A549 (cell line): ENCODE data around the gene GFY. TPM values are rescaled to one million over a fixed set of nuclear protein-coding genes. Genes with fewer than 3 reads are reported as not detected.

Experiments
- ATAC-seq, 2 experiments: fragments of 200-7000 bp in 1 of 2; fragments of >200 bp in 1 of 2; cut with Nextera tagmentation in 1 of 2; cut with Tn5 transposase in 1 of 2; 3 replicates each; pipeline versions ENCODE4 v1.8.0 to v1.9.1; 2018 to 2020; ENCODE audit warnings: mild to moderate bottlenecking in 1 of 2, moderate library complexity in 1 of 2
- CTCF ChIA-PET: fragments of 300-600 bp; sonication (Branson Sonifier 250); formaldehyde crosslinking; extraction: SDS; loops from one replicate; lab custom pipeline; 2021; ENCODE audit warnings: antibody characterized with exemption, inconsistent platforms; lab: Yijun Ruan, JAX
- POLR2A ChIA-PET: fragments of 350-600 bp; formaldehyde crosslinking; extraction: SDS; loops from one replicate; lab custom pipeline; 2021; ENCODE audit warnings: antibody characterized with exemption, inconsistent platforms; lab: Yijun Ruan, JAX
- DNase-seq, 2 experiments: peaks; one replicate each; pipeline versions ENCODE4 v3.0.0 to v3.0.0-alpha.2; 2011 to 2016; ENCODE audit warnings: low read depth in 1 of 2, low spot score in 1 of 2
- FAIRE-seq: peaks from 2 replicates; lab custom pipeline; 2011; peaks lifted over from hg19 to GRCh38; lab: Jason Lieb, UNC
- H3K27ac ChIP-seq, 2 experiments: fragments of >200 bp; sonication (Bioruptor Twin); formaldehyde crosslinking; 3 replicates each; pipeline ENCODE4 v1.5.1; 2016 to 2017
- H3K4me1 ChIP-seq: fragments of >200 bp; sonication (Bioruptor Twin); formaldehyde crosslinking; 3 replicates; pipeline ENCODE4 v1.6.1; 2016
- H3K4me2 ChIP-seq: fragments of >200 bp; sonication (Bioruptor Twin); formaldehyde crosslinking; 3 replicates; pipeline ENCODE4 v1.6.1; 2016
- H3K4me3 ChIP-seq: fragments of >200 bp; sonication (Bioruptor Twin); formaldehyde crosslinking; 3 replicates; pipeline ENCODE4 v1.5.1; 2016
- H3K9me3 ChIP-seq: fragments of >200 bp; sonication (Bioruptor Twin); formaldehyde crosslinking; 3 replicates; pipeline ENCODE4 v1.6.1; 2016
- EHF ChIP-seq: fragments of 250-450 bp; sonication (Bioruptor Pico); IDR thresholded peaks from 2 replicates; pipeline ENCODE4 v1.5.0; 2020; ENCODE audit warnings: mild to moderate bottlenecking
- ESRRA ChIP-seq: fragments of 150-350 bp; IDR thresholded peaks from 2 replicates; pipeline ENCODE4 v1.6.1; 2014; ENCODE audit warnings: mild to moderate bottlenecking, low read length, borderline replicate concordance
- HOXA7 ChIP-seq: fragments of 250-450 bp; sonication (Bioruptor Pico); IDR thresholded peaks from 2 replicates; pipeline ENCODE4 v1.5.0; 2020; ENCODE audit warnings: mild to moderate bottlenecking, moderate library complexity
- JUN ChIP-seq, 2 experiments: fragments of >200 bp; sonication (Bioruptor Twin); formaldehyde crosslinking; IDR thresholded peaks; 2 replicates in 1 of 2; 3 replicates in 1 of 2; pipeline ENCODE4 v1.6.1; 2016 to 2017
- MAFK ChIP-seq: fragments of 450-650 bp; IDR thresholded peaks from 2 replicates; pipeline ENCODE4 v1.6.1; 2014; ENCODE audit not compliant: partially characterized antibody
- MAX ChIP-seq: IDR thresholded peaks from 2 replicates; pipeline ENCODE4 v1.6.1; 2012
- MYC ChIP-seq: IDR thresholded peaks from 2 replicates; pipeline ENCODE4 v1.6.1; 2012; ENCODE audit warnings: mild to moderate bottlenecking, inconsistent platforms, low read length, improper control_type of control experiment, borderline replicate concordance
- POLR2AphosphoS2 ChIP-seq: conservative IDR thresholded peaks from 2 replicates; pipeline ENCODE4 v1.6.1; 2012; ENCODE audit warnings: low read length, improper control_type of control experiment, inconsistent platforms
- RAD21 ChIP-seq, 2 experiments: fragments of >200 bp in 1 of 2; sonication (Bioruptor Twin) in 1 of 2; formaldehyde crosslinking in 1 of 2; IDR thresholded peaks in 1 of 2; conservative IDR thresholded peaks in 1 of 2; 2 replicates in 1 of 2; 3 replicates in 1 of 2; pipeline ENCODE4 v1.6.1; 2012 to 2018; ENCODE audit warnings: inconsistent platforms in 1 of 2
- RCOR1 ChIP-seq: fragments of 150-350 bp; IDR thresholded peaks from 2 replicates; pipeline ENCODE4 v1.6.1; 2014; ENCODE audit warnings: antibody characterized with exemption, low read length, low read depth
- RFX5 ChIP-seq: fragments of 450-650 bp; IDR thresholded peaks from 2 replicates; pipeline ENCODE4 v1.7.1; 2014; ENCODE audit warnings: antibody characterized with exemption, mild to moderate bottlenecking, moderate library complexity
- TP53 ChIP-seq: fragments of 250-450 bp; sonication (Bioruptor Pico); IDR thresholded peaks from 2 replicates; pipeline ENCODE4 v1.5.0; 2021; ENCODE audit warnings: mild to moderate bottlenecking, moderate library complexity
- ZFP36 ChIP-seq: fragments of 450-650 bp; IDR thresholded peaks from 2 replicates; pipeline ENCODE4 v1.6.1; 2014; ENCODE audit warnings: borderline replicate concordance; ENCODE audit not compliant: partially characterized antibody
- WGBS: methylation state at CpG from one replicate; pipeline ENCODE4 v1.1.6; 2017; ENCODE audit errors: missing lambda C conversion rate; 5-methylcytosine and 5-hydroxymethylcytosine counted together
- polyA plus RNA-seq, 4 experiments: library from polyadenylated mRNA; depleted of rRNA in 3 of 4; stranded (reverse); fragments of >200 nt; fragmentation: RNase III in 1 of 4; extraction: RNeasy Plus Mini Kit Qiagen cat#74134 plus additional on column Dnase treatment in 1 of 4; gene quantifications; 2 replicates in 3 of 4; 3 replicates in 1 of 4; pipeline ENCODE4 v1.2.3, GENCODE V29; 2011 to 2017
- TF ChIP-seq, protein P1 (sequence below): fragments of >200 bp; sonication (Bioruptor Twin); formaldehyde crosslinking; IDR thresholded peaks from 3 replicates; pipeline ENCODE4 v1.5.1; 2016
- TF ChIP-seq, protein P2 (sequence below): fragments of >200 bp; sonication (Bioruptor Twin); formaldehyde crosslinking; IDR thresholded peaks from 3 replicates; pipeline ENCODE4 v1.6.1; 2016
- TF ChIP-seq, protein P3 (sequence below): fragments of 200-600 bp; sonication (generic); IDR thresholded peaks from 2 replicates; pipeline ENCODE4 v1.6.1; 2016; ENCODE audit warnings: antibody characterized with exemption, mild to moderate bottlenecking, moderate library complexity
- TF ChIP-seq, protein P4 (sequence below): fragments of 150-350 bp; IDR thresholded peaks from 2 replicates; pipeline ENCODE4 v1.6.1; 2014; ENCODE audit warnings: low read depth, mild to moderate bottlenecking, low read length

GFY gene
- polyA plus RNA-seq, 2 of the 4 experiments (the other 2 are of a cell fraction) = 0.06 TPM; not detected in 1

- Histone ChIP-seq H3K4me2 (no peak overlapping the region), H3K9me3 (peaks cover 29% of the 10 kb centered on the region), H3K4me3 (no peak overlapping the region), H3K27ac (no peak overlapping the region), H3K4me1 (no peaks in the 10 kb centered on the region)
- FAIRE-seq = no peak
- WGBS = 59% methylated on average over 3 of the region's 3 CpGs
- TF ChIP-seq POLR2AphosphoS2 (no peak), RCOR1 (no peak), HOXA7 (CRISPR knock-in tag) (no peak)
- TF ChIP-seq, all 56 proteins: peak for 0
- no peak for DNase-seq
- CTCF ChIA-PET = interaction anchor here (1.5 to 12.9 kb wide), 2 partner anchors 10 to 101 kb away, joined by 3 to 108 read pairs; partner anchors contain the start of gene KASH5
- no peak for ATAC-seq
- POLR2A ChIA-PET = no interaction called here
Measured at GRCh38 chr19:49380391-49380790, 44.8 kb upstream of the GFY start.

DNA sequence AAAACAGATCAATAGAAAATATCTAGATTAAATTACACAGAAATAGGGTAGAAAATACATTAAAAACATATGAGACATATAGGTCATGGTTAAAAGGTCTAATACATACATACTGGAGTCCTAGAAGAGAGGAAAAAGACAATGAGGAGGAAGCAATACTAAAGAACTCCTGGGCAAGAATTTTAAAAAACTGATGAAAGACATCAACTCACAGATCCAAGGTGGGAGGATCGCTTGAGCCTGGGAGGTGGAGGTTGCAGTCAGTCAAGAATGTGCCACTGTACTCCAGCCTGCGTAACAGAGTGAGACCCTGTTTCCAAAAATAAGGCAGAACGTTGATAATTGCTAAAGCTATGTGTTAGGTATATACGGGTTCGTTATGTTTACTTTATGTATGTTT lies 42.5 kb upstream of the GFY start:
- Histone ChIP-seq H3K4me2 (no peak overlapping the region), H3K4me1 (no peaks in the 10 kb centered on the region), H3K9me3 (peaks cover 29% of the 10 kb centered on the region), H3K27ac (no peak overlapping the region), H3K4me3 (no peak overlapping the region)
- CTCF ChIA-PET = interaction anchor here (0.6 to 12.9 kb wide), 4 partner anchors 8 to 129 kb away, joined by 3 to 108 read pairs (median 8); partner anchors contain the start of gene KASH5
- 53% methylated on average over 5 of the region's 5 CpGs for WGBS
- TF ChIP-seq MAX = no peak
- TF ChIP-seq RAD21 (conservative IDR thresholded peaks at IDR 0.05 in 1 of 2, IDR thresholded peaks at IDR 0.05 in 1 of 2) = no peak
- TF ChIP-seq, protein P1, sequence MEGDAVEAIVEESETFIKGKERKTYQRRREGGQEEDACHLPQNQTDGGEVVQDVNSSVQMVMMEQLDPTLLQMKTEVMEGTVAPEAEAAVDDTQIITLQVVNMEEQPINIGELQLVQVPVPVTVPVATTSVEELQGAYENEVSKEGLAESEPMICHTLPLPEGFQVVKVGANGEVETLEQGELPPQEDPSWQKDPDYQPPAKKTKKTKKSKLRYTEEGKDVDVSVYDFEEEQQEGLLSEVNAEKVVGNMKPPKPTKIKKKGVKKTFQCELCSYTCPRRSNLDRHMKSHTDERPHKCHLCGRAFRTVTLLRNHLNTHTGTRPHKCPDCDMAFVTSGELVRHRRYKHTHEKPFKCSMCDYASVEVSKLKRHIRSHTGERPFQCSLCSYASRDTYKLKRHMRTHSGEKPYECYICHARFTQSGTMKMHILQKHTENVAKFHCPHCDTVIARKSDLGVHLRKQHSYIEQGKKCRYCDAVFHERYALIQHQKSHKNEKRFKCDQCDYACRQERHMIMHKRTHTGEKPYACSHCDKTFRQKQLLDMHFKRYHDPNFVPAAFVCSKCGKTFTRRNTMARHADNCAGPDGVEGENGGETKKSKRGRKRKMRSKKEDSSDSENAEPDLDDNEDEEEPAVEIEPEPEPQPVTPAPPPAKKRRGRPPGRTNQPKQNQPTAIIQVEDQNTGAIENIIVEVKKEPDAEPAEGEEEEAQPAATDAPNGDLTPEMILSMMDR = no peak
- TF ChIP-seq RCOR1 = no peak
- TF ChIP-seq ESRRA = no peak
- TF ChIP-seq ZFP36 = no peak
- no peak for TF ChIP-seq MYC
- TF ChIP-seq TP53 (CRISPR knock-in tag) = no peak
- TF ChIP-seq EHF (CRISPR knock-in tag) = no peak
- TF ChIP-seq, protein P2, sequence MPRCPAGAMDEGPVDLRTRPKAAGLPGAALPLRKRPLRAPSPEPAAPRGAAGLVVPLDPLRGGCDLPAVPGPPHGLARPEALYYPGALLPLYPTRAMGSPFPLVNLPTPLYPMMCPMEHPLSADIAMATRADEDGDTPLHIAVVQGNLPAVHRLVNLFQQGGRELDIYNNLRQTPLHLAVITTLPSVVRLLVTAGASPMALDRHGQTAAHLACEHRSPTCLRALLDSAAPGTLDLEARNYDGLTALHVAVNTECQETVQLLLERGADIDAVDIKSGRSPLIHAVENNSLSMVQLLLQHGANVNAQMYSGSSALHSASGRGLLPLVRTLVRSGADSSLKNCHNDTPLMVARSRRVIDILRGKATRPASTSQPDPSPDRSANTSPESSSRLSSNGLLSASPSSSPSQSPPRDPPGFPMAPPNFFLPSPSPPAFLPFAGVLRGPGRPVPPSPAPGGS = no peak
- TF ChIP-seq, protein P3, sequence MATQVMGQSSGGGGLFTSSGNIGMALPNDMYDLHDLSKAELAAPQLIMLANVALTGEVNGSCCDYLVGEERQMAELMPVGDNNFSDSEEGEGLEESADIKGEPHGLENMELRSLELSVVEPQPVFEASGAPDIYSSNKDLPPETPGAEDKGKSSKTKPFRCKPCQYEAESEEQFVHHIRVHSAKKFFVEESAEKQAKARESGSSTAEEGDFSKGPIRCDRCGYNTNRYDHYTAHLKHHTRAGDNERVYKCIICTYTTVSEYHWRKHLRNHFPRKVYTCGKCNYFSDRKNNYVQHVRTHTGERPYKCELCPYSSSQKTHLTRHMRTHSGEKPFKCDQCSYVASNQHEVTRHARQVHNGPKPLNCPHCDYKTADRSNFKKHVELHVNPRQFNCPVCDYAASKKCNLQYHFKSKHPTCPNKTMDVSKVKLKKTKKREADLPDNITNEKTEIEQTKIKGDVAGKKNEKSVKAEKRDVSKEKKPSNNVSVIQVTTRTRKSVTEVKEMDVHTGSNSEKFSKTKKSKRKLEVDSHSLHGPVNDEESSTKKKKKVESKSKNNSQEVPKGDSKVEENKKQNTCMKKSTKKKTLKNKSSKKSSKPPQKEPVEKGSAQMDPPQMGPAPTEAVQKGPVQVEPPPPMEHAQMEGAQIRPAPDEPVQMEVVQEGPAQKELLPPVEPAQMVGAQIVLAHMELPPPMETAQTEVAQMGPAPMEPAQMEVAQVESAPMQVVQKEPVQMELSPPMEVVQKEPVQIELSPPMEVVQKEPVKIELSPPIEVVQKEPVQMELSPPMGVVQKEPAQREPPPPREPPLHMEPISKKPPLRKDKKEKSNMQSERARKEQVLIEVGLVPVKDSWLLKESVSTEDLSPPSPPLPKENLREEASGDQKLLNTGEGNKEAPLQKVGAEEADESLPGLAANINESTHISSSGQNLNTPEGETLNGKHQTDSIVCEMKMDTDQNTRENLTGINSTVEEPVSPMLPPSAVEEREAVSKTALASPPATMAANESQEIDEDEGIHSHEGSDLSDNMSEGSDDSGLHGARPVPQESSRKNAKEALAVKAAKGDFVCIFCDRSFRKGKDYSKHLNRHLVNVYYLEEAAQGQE = no peak
- TF ChIP-seq, protein P4, sequence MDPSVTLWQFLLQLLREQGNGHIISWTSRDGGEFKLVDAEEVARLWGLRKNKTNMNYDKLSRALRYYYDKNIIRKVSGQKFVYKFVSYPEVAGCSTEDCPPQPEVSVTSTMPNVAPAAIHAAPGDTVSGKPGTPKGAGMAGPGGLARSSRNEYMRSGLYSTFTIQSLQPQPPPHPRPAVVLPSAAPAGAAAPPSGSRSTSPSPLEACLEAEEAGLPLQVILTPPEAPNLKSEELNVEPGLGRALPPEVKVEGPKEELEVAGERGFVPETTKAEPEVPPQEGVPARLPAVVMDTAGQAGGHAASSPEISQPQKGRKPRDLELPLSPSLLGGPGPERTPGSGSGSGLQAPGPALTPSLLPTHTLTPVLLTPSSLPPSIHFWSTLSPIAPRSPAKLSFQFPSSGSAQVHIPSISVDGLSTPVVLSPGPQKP = no peak
- TF ChIP-seq MAFK = no peak
- TF ChIP-seq RFX5 = no peak
- no peak for TF ChIP-seq JUN (IDR thresholded peaks at IDR 0.05)
- TF ChIP-seq HOXA7 (CRISPR knock-in tag) = no peak
- DNase-seq (no peak), FAIRE-seq (no peak), ATAC-seq (no peak)
- POLR2A ChIA-PET = no interaction called here
